Measurements from ENCODE around the gene BMP2K.
"Not testable (repeated sequence)": the region's sequence is repeated elsewhere in the genome, so short reads cannot be mapped to it uniquely, and the experiment has no call there.

Gene BMP2K

DNA sequence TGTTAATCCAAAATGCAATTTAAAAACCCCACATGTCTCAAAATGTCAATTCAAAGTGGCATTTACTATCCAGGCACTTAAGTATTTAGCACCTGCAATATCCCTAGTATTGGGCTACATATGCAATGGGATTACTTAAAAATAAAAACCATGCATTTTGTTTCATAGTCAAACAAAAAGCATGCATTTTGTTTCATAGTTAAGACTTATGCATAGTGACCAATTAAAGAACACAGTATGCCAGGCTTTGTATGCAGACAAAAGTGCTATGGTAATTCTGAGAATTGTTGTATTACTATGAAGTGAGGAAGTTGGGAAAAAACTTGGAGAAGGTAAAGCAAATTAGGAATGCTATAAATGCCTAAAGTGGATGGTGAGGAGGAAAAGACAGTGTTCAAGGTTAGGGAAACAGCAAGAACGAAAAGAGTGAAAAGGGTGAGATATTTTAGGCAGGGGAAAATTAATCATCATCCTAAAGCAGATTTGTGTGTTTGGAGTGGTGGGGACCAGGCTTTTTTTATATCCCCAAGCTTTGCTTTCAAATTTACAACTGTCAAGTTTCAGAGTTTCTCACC is 10.6 kb upstream of the BMP2K start:
- no peak for DNase-seq

DNA sequence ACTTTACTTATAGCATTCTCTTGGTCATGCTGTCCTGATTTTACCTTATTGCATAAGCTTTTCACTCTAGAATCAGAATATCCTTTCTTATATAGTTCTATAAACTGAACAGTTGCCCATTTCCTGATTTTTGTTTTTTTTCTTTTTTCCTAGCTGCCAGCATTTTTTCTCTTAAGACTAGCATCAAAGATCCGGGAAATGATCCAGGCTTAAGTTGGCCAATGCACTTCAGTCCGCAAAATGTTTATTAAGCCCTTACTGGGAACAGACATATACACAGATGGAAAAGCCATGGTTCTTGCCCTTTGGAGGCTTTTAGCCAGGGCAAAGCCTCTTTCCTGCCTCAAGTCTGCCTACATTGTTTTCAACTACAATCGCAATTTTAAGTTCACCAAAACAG is 10.1 kb upstream of the BMP2K start:
- DNase-seq, result no peak

DNA sequence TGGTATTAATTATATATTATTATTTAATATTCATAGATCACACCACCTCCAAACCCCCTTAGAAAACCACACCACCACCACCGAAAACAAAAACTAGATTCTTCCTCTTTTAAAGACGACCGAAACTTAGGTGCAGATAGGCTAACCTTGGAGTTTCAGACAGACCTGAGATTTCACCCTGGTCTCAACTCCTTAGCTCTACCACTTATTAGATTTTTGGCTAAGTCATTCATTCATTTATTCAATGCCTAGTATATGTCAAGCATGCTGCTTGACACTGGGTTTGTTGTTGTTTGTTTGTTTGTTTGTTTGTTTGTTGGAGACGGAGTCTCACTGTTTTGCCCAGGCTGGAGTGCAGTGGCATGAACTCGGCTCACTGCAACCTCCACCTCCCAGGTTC is 9.5 kb upstream of the BMP2K start:
- no peak for DNase-seq

DNA sequence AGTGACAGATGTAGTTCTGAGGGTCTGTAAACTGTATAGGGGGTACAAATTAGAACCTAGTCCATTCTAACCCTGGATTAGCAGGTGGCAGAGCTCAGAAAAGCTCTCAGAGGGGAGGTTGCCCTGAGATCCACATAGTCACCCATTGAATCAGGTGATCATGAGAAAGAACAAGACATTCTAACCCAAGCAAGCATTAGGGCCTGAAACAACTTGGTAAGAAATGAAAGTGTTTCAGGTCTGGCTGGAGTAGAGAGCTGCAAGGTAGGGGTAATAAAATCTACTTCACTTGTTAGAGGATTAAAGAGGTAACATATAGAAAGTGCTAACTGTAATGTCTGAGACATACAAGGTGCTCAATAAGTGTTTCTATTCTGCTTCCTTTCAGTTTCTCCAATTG is 8.8 kb upstream of the BMP2K start:
- DNase-seq, result no peak

DNA sequence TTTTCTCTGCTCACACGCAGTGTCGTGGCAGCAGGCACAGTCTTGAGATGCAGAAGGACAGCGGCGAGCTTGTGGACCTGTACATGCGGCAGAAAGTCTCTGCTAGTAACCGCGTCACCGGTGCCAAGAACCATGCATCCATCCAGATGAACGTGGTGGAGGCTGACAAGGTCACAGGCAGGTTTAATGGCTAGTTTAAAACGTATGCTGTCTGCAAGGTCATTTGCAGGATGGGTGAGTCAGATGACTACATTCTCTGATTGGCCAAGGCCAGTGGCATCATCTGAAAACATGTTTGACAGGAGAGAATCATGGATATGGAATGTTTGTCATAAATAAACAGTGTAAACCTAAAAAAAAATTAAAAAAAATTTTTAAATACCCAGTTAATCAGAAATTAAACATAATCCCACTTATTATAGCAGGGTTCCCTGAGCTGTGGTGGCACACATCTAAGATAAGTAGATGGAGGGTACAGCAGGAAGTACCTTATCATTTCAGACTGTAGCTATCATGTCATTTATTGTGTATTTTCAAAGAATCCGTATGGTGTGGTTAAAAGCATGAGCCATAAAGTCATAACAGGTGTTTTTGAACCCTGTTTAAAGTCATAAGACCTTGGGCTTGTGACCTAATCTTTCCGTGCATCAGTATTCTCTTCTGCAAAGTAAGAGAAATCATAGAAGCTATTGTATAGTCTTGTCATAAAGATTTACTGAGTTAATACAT is 7.5 kb upstream of the BMP2K start:
- no peak for DNase-seq

DNA sequence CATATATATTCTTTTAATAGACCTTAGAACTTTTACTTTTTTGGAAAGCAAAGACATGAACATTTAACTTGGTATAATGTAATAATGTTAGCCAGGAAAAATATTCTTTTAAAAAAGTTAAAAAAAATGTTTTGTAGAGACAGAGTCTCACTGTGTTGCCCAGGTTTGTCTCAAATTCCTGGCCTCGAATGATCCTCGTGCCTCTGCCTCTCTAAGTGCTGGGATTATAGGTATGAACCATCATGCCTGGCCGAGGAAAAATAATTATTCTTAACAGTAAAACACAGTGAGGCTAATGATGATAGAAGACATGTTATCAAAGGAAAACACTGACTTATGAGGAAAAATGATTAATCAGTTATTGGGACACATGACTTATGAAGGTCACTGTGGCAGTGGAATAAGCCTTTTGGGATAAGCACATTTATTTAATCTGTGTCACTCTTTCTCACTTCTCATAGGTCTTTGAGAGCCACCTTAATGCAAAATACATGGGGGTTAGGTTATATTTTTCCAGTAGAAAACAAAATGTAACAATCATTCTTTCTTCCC is 6.0 kb upstream of the BMP2K start:
- no peak for DNase-seq

DNA sequence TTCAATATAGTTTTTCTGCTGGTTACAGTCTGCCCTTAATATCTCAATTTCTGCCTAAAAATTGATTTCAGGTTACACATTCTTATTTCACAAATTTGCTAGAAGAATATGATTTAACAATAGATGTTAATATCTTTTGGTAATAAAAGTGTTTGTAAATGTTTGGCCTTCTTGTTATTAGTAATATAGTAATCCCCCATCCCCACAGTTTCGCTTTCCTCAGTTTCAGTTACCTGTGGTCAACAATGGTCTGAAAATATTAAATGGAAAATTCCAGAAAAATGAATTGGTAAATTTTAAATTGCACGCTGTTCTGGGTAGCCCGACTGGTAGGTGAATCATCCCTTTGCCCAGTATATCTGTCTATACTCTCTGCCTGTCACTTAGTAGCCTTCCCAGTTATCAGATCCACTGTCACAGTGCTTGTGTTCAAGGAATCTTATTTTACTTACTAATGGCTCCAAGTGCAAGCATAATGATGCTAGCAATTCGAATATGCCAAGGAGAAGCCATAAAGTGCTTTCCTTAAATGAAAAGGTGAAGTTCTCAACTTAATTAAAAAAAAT is 3.5 kb upstream of the BMP2K start:
- DNase-seq, result no peak

DNA sequence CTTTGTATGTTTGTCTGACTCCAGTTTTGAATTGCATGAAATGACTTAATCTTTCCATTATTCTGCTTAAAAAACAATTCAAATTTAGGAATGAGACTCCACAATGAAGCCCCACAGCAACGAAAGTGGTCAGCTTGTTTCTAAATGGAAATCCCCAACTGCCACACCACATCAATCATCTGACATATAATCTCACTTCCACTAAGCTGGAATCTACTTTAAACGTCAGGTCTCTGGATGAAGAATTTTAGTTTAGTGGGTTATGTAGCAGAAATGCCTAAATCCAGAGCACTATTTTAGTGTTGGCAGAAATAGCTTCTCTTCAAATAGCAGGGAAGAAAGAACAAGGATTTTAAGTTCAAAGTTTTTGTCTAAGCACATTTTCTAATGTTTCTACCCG is 1.7 kb upstream of the BMP2K start:
- DNase-seq, result no peak

DNA sequence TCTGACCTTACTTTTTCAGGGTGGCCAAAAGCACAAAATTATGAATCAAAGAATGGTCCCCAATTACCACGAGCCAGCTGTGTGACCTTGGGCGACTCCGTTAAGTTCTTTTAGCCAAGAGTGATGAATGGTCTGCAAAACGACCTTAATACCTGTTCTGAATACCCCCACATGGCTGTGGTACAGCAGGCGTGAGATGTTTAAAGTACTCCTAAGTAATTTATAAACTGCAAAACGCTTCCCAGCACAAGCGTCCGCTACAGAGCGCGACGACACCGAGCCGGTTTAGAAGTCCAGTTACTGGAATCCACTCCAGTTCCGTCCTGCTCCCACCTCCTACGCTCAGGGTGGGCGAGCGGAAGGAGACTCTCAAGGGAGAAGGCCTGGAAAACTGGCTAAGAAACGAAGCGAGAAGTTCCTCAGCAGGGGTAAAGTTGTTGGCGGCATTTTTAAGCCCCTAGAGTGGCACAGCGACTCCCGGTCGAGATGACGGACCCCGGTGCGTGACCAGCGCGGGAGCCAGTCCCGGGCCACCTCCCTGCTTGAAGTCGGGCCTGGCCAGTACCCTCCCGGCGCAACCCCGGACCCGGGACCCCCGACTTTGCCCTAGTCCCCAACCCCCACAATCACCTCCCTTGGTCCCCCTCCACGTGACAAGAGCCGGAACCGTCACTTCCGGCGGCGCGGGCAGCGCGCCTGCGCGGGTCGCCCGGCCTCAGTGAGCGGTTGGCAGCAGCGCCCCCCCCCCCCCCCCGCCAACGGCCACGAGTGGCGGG is 659 bp upstream of the BMP2K start:
- DNase-seq, result peak; percentile 36 to 98

DNA sequence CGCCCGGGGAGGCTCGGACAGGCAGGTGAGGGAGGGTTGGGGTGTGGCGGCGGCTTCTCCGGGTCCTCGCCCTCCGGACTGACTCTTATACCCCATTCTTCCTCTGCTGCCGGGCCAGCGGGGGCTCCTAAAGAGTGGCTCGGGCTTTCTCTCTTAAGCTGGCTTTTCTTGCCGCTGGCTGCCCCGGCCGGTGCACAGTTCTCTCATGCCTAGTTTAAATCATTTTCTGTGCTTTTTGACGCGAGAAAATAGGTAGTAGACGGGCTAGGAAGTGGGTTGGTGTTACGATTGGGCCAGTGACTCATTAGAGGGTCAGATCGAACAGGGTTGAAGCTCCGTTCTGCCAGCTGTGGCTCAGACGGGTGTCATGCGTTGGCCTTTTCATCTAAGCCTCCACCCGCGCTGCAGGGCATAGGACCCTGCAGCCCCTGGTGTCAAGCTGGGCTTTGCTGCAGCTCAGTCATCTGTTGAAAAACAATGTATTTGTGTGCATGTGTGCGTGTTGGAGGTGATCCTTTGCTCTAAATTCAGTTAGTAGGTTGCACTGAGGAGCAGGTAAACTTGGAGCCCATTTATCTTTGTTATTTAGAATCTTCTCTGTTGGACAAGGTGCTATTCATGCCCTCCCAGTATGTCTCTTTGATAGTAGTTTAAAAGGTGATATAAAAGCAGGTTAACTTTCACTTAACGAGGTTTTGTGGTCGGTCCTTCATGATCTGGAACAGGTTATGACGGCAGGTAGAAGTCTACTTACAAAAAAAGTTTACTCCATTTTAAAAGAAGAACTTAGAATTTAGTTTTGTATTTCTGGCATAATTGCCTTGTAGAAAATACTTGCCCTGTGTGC is 802 bp downstream of the BMP2K start:
- DNase-seq, result peak; percentile 57 to 64

DNA sequence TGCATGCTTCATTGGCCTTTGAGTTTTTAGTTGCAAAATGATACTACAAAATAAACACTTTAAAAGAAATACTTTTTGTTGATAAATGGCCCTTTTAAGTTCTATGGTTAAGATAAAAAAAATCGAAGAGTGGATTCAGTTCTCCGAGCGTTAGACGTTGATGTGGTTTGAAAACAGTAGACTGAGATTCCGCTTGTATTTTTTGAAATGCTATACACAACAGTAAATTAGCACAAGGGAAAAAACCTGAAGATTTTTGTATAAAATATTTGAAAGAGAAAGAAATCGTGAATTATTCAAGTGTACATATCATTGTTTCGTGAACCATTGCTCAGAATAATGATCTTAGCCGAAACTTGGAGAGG is 1.4 kb downstream of the BMP2K start:
- DNase-seq, result no peak

DNA sequence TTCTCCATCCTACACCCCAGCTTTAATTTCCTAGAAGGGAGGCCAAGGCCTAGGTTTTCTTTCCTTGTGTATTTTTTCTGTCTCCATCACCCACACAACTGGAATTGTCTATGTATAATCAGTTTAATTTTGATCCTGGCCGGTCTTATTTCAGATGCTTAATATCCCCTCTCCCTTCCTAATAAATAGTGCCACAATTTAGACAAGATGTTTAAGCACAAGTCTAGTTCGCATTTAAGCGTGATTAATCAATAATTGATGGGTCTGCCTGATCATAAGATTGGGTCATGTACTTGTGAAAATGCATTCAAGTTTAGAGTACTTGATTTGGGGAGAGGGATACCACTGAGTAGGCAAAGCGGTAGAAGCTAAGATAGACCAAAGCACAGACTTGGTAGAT is 2.4 kb downstream of the BMP2K start:
- DNase-seq, result no peak

DNA sequence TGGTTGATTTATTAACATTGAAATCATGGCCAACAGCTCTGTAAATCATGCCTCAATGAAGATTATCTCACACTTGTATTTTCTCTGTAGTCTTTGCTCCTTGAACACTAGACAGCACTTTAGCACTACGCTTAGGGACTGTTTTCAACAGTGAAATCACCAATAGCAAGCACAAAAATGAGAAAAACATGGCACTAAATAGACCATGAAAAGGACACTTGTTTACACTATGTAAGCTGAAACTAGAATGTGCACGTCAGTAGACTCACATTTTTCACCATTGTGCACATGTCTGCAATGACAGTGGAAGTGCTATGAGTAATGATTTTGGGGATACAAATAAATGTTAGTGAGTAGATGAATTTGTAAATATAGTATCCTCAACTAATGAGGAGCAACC is 3.1 kb downstream of the BMP2K start:
- DNase-seq, result no peak

DNA sequence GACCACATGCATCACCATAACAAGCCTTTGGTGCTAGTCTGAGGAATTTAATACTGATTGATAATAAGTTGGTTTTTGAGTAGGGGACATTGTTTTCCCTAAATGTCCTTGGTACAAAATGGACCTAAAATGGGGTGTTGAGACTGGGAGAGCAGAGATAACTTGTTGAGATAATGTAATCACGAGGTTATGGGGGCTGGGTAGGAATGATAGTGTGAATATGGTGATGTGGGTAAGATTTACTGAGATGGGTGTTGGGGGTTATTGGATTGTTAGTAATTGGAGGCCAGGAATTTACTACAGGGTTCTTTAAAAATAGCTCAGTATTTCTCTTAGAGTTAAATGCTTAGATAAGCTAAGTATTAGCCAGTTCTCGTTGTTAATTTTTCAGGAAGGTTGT is 3.9 kb downstream of the BMP2K start:
- no peak for DNase-seq

DNA sequence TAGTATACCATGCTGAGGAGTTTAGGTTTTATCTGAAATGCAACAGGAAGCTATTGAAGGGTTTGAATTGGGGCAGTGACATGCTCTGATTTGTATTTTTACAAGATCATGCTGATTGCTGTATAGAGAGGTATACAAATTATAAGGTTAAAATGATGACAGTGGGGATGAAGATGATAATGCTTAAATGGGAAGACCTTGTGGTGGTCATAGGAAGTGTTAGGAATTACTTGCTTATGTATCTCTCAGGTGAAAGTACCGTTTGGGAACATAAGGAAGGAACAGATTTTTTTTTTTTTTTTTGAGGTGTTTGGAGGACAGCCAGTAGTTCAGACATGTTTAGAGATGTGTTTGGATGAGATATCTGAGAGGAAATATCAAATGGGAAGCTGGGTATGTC is 5.0 kb downstream of the BMP2K start:
- DNase-seq, result no peak

DNA sequence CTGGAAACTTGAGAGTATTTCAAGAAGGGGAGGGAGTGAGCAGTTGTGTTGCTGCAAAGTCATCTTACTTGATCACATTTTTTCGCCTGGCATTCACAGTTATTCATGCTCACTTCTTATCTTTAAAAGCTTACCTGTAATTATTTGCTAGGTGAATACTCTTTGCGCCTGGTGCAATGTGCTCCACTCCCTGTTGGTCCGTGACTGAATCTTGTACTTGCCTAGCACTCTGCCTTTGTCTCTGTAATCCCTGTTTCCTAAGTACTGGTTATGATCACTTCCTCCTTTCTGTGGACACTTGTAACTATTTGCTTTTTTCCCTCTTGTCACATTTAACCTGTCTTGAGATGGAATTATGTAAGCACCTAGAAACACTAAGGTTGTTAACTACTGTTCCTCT is 5.8 kb downstream of the BMP2K start:
- peak in 1 of 2 donors; percentile 33 for DNase-seq

DNA sequence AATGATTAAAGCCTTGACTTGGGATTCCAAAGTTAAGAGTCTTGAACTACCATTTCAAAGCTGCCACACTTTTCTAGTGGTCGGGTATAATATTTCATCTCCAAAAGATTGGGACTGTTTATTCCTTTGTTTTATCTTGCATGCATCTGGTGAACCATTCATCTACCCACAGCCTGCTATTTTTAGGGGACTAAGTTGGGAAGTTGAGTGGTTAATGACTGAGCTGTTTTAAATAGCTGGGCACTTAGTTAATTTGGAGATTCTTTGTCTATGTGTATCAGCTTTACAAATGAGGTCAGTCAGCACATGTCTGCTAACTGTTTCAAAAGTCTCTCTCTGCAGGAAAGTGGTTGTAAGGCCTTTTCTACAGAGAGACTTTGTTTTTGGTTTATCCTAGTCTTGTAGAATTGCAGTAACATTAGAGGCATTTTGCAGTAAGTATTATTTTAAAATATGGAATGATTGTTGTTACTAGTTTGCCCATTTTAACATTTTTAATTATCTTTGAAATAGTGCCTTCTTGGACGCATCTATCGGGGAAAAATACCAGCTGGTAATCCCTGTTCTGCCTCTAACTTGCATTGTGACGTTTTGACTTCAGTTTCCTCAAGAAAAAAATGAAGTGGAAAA is 8.2 kb downstream of the BMP2K start:
- DNase-seq, result peak in 1 of 2 donors; percentile 35

DNA sequence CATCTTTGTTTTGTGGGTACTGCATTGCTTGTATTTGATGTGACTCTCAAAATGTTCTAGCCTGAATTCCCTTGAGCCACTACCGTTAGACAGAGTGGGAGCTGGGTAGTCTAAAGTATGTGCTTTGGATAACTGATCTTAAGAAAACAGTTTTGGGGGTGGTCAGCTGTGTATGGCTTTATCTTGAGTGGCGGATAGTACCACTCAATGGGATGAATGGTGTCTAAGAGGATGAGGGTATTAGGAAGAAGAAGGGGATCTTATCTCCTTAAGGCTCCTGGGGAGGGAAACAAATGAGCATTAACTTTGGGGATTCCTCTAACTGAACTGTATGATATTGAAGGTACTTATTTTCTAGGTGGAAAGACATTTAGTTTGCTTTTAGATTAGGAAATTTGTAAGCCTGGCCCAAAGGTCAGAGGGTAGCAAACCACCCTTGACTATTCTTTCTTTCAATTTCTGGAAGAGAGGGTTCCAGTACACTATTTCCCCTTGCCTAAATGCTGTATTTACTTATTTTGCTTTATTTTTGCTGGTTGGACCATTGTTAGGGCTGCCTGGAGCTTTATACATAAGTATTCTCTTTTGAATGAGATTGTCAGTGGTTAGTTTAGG is 11.3 kb downstream of the BMP2K start:
- DNase-seq, result no peak

DNA sequence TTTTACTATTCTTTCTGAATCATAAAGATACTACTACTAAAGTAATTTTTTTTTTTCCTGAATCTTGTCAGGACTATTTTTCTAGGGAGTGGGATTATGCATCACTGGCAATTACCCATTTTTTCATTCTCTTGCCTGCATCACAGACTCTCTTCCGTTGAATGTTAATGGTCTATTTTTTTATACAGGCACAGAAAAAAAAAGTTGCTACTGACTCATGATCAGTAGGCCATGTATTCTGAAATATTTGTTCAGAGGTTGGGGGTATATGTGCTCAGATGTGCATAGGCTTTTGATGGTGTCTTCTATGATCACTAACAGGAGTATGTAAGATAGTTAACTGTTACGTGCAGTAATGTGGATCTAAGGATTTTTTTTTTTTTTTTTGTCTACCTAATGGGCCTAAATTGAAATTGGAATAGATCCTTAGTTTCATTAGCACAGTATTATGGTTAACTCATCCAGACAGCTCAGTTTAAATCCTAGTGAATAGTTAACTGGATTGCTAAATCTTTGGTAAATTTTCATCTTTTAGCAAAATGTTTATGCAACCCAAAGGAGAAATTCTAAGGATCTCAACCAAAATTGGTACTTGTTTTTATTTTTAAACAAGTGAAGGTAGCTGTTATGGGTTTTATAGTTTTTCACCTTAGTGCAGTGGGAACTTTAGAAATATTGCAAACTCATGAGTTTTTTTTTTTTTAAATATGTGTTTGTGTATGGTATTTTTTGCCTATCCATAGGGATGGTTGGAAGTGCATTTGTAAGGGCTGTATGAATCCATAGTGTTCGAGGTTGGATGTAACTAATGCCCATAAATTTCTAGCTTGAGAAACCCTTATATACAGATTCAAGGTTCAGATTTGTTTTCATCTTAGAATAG is 12.1 kb downstream of the BMP2K start:
- DNase-seq, result no peak

DNA sequence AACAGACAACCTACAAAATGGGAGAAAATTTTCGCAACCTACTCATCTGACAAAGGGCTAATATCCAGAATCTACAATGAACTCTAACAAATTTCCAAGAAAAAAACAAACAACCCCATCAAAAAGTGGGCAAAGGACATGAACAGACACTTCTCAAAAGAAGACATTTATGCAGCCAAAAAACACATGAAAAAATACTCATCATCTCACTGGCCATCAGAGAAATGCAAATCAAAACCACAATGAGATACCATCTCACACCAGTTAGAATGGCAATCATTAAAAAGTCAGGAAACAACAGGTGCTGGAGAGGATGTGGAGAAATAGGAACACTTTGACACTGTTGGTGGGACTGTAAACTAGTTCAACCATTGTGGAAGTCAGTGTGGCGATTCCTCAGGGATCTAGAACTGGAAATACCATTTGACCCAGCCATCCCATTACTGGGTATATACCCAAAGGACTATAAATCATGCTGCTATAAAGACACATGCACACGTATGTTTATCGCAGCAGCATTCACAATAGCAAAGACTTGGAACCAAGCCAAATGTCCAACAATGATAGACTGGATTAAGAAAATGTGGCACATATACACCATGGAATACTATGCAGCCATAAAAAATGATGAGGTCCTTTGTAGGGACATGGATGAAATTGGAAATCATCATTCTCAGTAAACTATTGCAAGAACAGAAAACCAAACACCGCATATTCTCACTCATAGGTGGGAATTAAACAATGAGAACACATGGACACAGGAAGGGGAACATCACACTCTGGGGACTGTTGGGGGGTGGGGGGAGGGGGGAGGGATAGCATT is 19.7 kb downstream of the BMP2K start:
- DNase-seq, result not testable (repeated sequence)
